HG03103 (cell line): Measurements from ENCODE around the gene HEPHL1.
"Not testable (repeated sequence)": the region's sequence is repeated elsewhere in the genome, so short reads cannot be mapped to it uniquely, and the experiment has no call there.

Experiments
- ATAC-seq: cut with Tn5 transposase; IDR thresholded peaks from one replicate; pipeline ENCODE4 v1.9.1; 2021; ENCODE audit warnings: low read depth; ENCODE audit not compliant: unreplicated experiment

The HEPHL1 gene

GRCh38 chr11:94020777-94021481 lies at the start of gene HEPHL1:
TSS of gene HEPHL1 (plus strand) at chr11:94021354. CDS start at chr11:94021369, 15 bp downstream.
- no peak for ATAC-seq

- no peak for ATAC-seq
Measured at GRCh38 chr11:93972790-93973189, 48.4 kb upstream of the HEPHL1 start.

GRCh38 chr11:93973322-93974051 lies 47.7 kb upstream of the HEPHL1 start:
- ATAC-seq = not testable (repeated sequence)

GRCh38 chr11:93974759-93975158 lies 46.4 kb upstream of the HEPHL1 start:
- ATAC-seq = no peak

DNA sequence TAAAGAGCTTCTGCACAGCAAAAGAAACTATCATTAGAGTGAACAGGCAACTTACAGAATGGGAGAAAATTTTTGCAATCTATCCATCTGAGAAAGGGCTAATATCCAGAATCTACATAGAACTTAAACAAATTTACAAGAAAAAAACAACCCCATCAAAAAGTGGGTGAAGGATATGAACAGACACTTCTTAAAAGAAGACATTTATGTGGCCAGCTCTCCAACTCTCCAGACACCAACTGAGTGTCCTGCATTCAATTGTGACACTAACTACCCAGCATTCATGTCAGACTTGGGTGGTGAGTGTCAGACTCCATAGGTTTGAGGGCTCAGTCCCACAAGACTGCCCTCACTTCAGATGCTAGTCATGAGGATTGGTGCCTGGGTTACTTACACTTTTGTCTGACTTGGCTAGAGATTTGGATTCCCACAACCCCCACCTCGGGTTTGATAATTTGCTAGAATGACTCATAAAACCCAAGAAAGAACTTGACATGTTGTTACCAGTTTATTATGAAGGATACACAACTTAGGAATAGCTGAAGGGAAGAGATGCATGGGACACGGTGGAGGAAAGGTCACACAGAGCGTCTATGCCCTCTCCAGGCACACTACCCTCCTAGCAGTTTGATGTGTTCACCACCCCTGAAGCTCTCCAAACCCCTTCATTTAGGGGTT lies 44.4 kb upstream of the HEPHL1 start:
- not testable (repeated sequence) for ATAC-seq

- no peak for ATAC-seq
Measured at GRCh38 chr11:93983542-93984195, 37.5 kb upstream of the HEPHL1 start.

GRCh38 chr11:93984196-93984567 lies 37.0 kb upstream of the HEPHL1 start:
- no peak for ATAC-seq

DNA sequence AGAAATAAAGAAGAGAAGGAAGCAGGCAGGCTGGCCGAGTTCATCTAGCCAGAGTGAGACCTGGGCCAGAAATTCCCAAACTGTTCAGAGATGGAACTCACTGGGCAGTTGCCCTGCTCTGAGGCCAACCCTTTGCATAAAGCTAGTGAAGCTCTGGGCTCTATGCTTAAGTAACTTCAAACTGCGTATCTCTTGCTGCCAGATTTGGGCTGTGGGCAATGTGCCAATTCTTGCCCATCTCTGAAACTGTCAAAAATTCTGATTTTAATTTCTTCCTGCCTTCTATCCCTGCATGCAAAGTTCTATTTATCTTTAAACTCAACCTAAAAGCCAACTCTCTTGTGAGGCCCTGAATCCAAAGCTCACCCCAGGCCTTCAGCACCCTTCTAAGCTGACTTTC lies 36.2 kb upstream of the HEPHL1 start:
- no peak for ATAC-seq

- no peak for ATAC-seq
Measured at GRCh38 chr11:93986716-93987115, 34.4 kb upstream of the HEPHL1 start.

DNA sequence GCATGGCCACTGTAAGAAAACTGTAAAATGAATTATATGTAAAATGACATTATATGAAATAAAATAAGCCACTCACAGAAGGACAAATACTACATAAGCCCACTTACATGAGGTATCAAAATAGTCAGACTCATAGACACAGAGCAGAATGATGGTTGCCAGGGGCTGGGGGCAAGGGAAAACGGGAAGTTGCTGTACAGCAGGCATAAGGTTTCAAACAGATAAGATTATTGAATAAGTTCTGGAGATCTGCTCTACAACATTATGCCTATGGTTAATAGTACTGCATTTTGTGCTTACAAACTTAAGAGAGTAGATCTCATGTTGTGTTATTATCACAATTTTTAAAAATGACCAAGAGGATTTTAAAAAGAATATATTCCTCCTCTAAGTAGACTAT lies 32.7 kb upstream of the HEPHL1 start:
- ATAC-seq = no peak

GRCh38 chr11:93988912-93989311 lies 32.2 kb upstream of the HEPHL1 start:
- ATAC-seq = no peak

GRCh38 chr11:93993747-93994146 lies 27.4 kb upstream of the HEPHL1 start:
- ATAC-seq = no peak

GRCh38 chr11:93997741-93998140 lies 23.4 kb upstream of the HEPHL1 start:
- ATAC-seq = no peak

GRCh38 chr11:94000659-94001058 lies 20.5 kb upstream of the HEPHL1 start:
- no peak for ATAC-seq

GRCh38 chr11:94002226-94002625 lies 18.9 kb upstream of the HEPHL1 start:
- ATAC-seq = no peak

- ATAC-seq = no peak
Measured at GRCh38 chr11:94007426-94007825, 13.7 kb upstream of the HEPHL1 start.

GRCh38 chr11:94007906-94008305 lies 13.2 kb upstream of the HEPHL1 start:
- ATAC-seq = no peak

- no peak for ATAC-seq
Measured at GRCh38 chr11:94010136-94010535, 11.0 kb upstream of the HEPHL1 start.

- no peak for ATAC-seq
Measured at GRCh38 chr11:94011478-94011877, 9.7 kb upstream of the HEPHL1 start.

DNA sequence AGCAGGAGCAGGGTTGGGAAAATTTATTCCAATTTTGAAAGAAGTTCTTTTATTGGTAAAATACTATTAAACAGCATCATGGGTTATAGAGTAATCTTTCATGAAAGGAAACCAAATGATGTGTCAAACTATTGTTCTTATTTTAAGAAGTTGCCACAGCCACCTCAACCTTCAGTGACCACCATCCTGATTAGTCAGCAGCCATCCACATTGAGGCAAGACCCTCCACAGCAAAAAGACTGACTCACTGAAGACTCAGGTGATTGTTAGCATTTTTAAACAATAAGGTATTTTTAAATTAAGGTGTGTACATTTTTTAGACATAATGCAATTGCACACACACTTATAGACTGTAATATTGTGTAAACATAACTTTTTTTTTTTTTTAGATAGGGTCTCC lies 3.7 kb upstream of the HEPHL1 start:
- ATAC-seq = no peak

DNA sequence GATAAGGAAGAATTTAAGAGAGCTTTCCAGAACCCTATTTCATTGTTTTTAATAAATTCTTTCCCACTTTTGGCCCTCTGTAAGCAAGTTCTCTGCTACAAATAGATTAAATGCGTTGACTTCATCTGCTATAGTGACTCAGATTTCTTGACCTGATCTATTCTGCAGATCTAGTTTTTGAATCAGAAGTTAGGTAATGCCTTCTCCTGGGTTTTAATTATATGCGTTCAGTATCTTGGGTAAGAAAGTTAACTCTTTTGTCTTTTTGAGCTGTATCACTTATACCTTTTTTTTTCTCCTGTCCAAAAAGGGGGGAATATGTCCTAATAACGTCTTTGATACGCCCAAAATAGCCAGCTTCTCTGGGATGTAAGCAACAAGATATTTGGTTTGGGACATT lies 2.4 kb upstream of the HEPHL1 start:
- ATAC-seq = no peak
